DMS153 treated with DMSO at 0.1 percent for 48 hours (cell line): ENCODE measurements around the gene OR52W1.

Source experiments
- DNase-seq: peaks from one replicate; lab custom pipeline; 2025; ENCODE audit not compliant: unreplicated experiment; lab: John Stamatoyannopoulos, UW

The OR52W1 gene

DNA sequence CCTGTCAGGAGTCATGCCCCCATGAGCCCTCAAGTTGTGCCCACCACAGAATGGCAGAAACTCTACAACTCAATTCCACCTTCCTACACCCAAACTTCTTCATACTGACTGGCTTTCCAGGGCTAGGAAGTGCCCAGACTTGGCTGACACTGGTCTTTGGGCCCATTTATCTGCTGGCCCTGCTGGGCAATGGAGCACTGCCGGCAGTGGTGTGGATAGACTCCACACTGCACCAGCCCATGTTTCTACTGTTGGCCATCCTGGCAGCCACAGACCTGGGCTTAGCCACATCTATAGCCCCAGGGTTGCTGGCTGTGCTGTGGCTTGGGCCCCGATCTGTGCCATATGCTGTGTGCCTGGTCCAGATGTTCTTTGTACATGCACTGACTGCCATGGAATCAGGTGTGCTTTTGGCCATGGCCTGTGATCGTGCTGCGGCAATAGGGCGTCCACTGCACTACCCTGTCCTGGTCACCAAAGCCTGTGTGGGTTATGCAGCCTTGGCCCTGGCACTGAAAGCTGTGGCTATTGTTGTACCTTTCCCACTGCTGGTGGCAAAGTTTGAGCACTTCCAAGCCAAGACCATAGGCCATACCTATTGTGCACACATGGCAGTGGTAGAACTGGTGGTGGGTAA, at the start of gene OR52W1:
OR52W1 (plus strand) TSS at position 51 of the 637 bp plus-strand sequence; CDS start at position 51, 0 bp downstream.
- DNase-seq: no peak

- no peak for DNase-seq
Observed at GRCh38 chr11:6151117-6151516, 47.9 kb upstream of the OR52W1 start.

- DNase-seq: no peak
Observed at GRCh38 chr11:6152126-6152525, 46.9 kb upstream of the OR52W1 start.

DNA sequence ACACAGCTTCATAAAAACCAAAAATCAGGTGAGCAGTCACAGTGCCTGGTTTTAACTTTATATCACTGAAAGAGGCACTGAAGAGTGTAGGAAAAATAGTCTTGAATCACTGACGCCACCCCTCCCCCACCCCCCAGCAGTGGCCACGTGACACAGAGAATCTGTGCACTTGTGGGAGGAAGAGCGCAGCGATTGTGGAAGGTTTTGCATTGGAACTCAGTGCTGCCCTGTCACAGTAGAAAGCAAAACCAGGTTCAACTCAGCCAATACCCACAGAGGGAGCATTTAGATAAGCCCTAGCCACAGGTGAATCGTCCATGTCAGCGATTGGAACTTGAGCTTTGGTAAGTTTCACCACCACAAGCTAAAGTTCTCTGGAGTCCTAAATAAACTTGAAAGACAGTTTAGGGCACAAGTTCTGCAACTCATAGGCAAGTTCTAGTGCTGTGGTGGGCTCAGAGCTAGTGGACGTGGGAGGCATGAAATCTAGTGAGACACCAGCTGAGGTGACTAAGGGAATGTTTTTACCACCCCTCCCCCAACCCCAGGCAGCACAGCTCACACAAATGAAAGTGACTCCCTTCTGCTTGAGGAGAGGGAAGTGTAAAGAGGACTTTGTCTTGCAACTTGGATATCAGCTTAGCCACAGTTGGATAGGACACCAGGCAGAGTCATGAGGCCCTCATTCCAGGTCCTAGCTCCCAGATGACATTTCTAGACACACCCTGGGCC, 42.2 kb upstream of the OR52W1 start:
- DNase-seq: no peak

- DNase-seq: no peak
Observed at GRCh38 chr11:6170226-6170625, 28.8 kb upstream of the OR52W1 start, which contains the start of gene OR52B2. Gene OR52B2, minus strand, starts transcription at chr11:6170326. Its CDS starts 0 bp downstream, at chr11:6170326.

GRCh38 chr11:6175440-6175839, 23.6 kb upstream of the OR52W1 start:
- DNase-seq: no peak

GRCh38 chr11:6191742-6192141, 7.3 kb upstream of the OR52W1 start:
- no peak for DNase-seq

DNA sequence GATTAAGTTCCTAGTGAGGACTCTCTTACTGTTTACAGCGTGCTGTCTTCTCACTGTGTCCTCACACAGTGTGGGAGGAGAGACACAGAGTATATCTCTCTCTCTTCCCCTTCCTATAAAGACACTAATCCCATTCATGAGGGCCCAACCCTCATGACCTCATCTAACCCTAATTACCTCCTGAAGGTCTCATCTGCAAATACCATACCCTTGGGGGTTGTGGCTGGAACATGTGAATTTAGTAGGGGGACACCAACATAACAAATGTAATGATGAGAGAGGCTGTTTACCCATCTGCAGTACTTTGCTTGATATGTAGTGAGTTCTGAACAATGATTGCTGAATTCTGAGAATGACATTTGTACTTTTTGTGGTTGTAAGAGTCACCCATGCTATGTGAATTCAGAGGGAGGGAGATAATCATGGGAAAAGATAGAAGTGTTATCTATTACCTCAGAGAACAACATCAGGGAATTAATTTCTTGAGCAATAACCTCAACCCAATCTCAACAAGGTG, 4.9 kb upstream of the OR52W1 start:
- DNase-seq: no peak

GRCh38 chr11:6196396-6196795, 2.6 kb upstream of the OR52W1 start:
- no peak for DNase-seq

GRCh38 chr11:6197466-6198200, 1.4 kb upstream of the OR52W1 start:
- DNase-seq: no peak

GRCh38 chr11:6200975-6201374, 2.0 kb downstream of the OR52W1 start:
- DNase-seq: no peak

- DNase-seq: no peak
Observed at GRCh38 chr11:6201481-6201880, 2.5 kb downstream of the OR52W1 start.

- no peak for DNase-seq
Observed at GRCh38 chr11:6202041-6202440, 3.0 kb downstream of the OR52W1 start.

DNA sequence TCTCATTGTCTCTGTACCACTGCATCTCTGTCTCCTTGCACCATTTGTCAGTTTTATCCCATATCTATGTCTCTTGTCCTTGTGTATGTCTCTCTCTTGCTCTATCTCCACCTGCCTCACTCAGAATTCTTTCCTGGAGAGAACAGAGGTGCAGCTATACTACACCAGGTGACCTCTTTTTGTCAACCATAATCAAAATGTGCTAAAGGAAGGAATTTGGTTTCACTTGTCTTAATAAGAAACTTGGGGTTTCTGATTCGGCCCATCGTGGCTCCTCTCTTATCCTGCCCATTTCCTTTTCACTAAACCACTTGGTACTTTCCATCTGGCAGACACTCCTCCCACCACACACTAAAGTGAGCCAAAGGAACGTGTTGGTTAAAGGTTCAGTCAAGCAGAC, 4.3 kb downstream of the OR52W1 start:
- DNase-seq: no peak

- no peak for DNase-seq
Observed at GRCh38 chr11:6204706-6205105, 5.7 kb downstream of the OR52W1 start.

GRCh38 chr11:6205366-6205765, 6.3 kb downstream of the OR52W1 start, which contains the start of gene C11orf42:
Gene C11orf42, plus strand, starts transcription at chr11:6205557. Its CDS starts 59 bp downstream, at chr11:6205616.
- DNase-seq: no peak

DNA sequence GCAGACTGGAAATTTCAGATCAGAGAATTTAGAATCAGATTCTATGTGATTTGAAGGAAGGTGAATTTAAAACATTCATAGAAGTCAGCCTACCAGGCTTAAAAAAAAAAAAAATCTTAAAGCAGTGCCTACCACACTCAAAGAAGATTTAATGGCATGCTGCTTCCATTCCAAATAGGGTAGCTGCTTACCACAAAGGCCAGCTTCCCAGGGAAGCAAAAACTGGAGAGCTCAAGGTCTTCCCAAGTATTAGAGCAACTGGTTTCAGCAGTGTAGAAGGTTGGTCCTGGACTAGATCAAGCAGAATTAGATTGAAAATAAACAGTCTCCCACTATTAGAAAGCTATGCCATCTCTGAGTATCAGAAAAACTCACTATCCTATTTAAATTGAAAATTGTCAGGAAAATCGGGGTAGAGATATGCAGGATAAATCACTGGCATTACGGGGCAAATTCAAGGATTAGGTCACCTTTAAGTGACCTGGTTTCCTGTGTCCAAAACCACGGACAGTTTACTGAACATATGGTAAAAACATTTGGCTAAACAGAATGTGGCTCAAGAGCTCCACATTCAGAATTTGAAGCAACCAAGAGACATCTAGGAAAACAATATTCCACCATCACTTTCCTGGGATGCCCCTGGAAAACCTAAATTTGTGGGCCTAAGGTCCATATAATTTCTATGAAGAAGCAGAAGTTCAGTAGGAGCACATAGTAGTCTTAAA, 7.6 kb downstream of the OR52W1 start:
- no peak for DNase-seq

GRCh38 chr11:6209801-6210200, 10.8 kb downstream of the OR52W1 start:
- no peak for DNase-seq

GRCh38 chr11:6210274-6210955, 11.4 kb downstream of the OR52W1 start:
- no peak for DNase-seq

GRCh38 chr11:6214530-6214929, 15.5 kb downstream of the OR52W1 start:
- no peak for DNase-seq
